T47D (cell line): ENCODE measurements around the gene ZBED1.
A peak's percentile ranks its signal among the peaks of the same experiment; 100 is the strongest.
"Not testable (repeated sequence)": the region's sequence is repeated elsewhere in the genome, so short reads cannot be mapped to it uniquely, and the experiment has no call there.

Source experiments
- DNase-seq, 2 experiments: peaks; one replicate each; pipeline versions ENCODE4 v3.0.0 to v3.0.0-alpha.2; 2011 to 2012; ENCODE audit warnings: low read depth in 1 of 2, low spot score in 1 of 2
- JUND ChIP-seq: IDR thresholded peaks from 2 replicates; pipeline ENCODE4 v1.6.1; 2012; ENCODE audit warnings: low read depth
- in situ Hi-C: cut with HindIII; loops from 2 replicates; pipeline ENCODE4 v1.10.0; 2016; ENCODE audit warnings: low sequenced_read_pairs, low pct_unique_long_range_greater_than_20kb

Gene ZBED1

GRCh38 chrX:2458309-2458708 is 42.5 kb downstream of the ZBED1 start:
- TF ChIP-seq JUND = no peak
- in situ Hi-C loops = no loop called here

GRCh38 chrX:2457289-2458133 is 43.3 kb downstream of the ZBED1 start:
- in situ Hi-C loops = no loop called here
- peak in 1 of 2 experiments; percentile 78 for DNase-seq

More at GRCh38 chrX:2458309-2458708, 42.5 kb downstream of the ZBED1 start:
- no peak for DNase-seq

GRCh38 chrX:2456091-2456490 is 44.7 kb downstream of the ZBED1 start:
- DNase-seq, in situ Hi-C loops: not testable (repeated sequence)

More at GRCh38 chrX:2457289-2458133, 43.3 kb downstream of the ZBED1 start:
- no peak for TF ChIP-seq JUND

GRCh38 chrX:2454620-2455019 is 46.2 kb downstream of the ZBED1 start:
- DNase-seq, in situ Hi-C loops: not testable (repeated sequence)

- no peak for DNase-seq
- in situ Hi-C loops = no loop called here
These were observed 48.0 kb downstream of the ZBED1 start for GRCh38 chrX:2452799-2453198.

GRCh38 chrX:2452317-2452784 is 48.4 kb downstream of the ZBED1 start:
- in situ Hi-C loops = no loop called here
- no peak for DNase-seq
- no peak for TF ChIP-seq JUND

More at GRCh38 chrX:2452799-2453198, 48.0 kb downstream of the ZBED1 start:
- TF ChIP-seq JUND = no peak

- peak in 1 of 2 experiments; percentile 86 for DNase-seq
- TF ChIP-seq JUND = no peak
- in situ Hi-C loops = no loop called here
These were observed 49.1 kb downstream of the ZBED1 start for GRCh38 chrX:2451501-2452316.

GRCh38 chrX:2450681-2451080 is 50.1 kb downstream of the ZBED1 start:
- in situ Hi-C loops = no loop called here
- TF ChIP-seq JUND = no peak
- no peak for DNase-seq

GRCh38 chrX:2449135-2449886 is 51.5 kb downstream of the ZBED1 start:
- no peak for TF ChIP-seq JUND
- in situ Hi-C loops = no loop called here
- no peak for DNase-seq

- DNase-seq = no peak
- no peak for TF ChIP-seq JUND
- in situ Hi-C loops = no loop called here
These were observed 53.3 kb downstream of the ZBED1 start for GRCh38 chrX:2447484-2447883.

GRCh38 chrX:2446815-2447214 is 54.0 kb downstream of the ZBED1 start:
- in situ Hi-C loops = no loop called here
- no peak for TF ChIP-seq JUND

More at GRCh38 chrX:2446815-2447214, 54.0 kb downstream of the ZBED1 start:
- no peak for DNase-seq
